C1 segment of cervical spinal cord (tissue), 14 donors: ENCODE data around the gene MAP3K2.
"Not testable (repeated sequence)": the region's sequence is repeated elsewhere in the genome, so short reads cannot be mapped to it uniquely, and the experiment has no call there.

Experiments
- DNase-seq, 14 donors: peaks; one replicate each; lab custom pipeline; 2025; lab: John Stamatoyannopoulos, UW

MAP3K2 gene

DNA sequence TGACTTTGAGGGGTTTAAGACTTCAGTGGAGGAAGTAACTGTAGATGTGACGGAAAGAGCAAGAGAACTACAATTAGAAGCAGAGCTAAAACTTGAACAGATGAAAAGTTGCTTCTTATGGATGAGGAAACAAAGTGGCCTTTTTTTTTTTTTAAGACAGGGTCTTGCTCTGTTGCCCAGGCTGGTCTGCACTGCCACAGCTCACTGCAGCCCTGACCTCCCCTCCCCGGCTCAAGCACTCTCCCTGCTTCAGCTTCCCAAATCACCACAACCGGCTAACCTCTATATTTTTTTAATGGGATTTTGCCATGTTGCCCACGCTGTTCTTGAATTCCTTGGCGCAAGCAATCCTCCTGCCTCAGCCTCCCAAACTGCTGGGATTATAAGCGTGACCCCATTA lies 3.2 kb downstream of the MAP3K2 start:
- no peak for DNase-seq

DNA sequence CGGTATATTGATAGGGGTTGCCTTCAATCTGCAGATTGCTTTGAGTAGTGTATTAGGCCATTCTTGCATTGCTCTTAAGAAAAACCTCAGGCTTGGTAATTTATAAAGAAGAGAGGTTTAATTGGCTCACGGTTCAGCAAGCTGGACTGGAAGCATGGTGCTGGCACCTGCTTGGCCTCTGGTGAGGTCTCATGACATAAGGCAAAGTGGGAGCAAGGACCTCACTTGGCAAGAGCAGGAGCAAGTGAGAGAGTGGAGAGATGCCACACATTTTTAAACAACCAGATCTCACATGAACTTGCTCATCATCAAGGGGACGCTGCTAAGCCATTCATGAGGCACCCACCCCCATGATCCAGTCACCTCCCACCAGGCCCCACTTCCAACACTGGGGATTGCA lies 4.9 kb downstream of the MAP3K2 start:
- peak in 1 of 14 donors; percentile 6 for DNase-seq

DNA sequence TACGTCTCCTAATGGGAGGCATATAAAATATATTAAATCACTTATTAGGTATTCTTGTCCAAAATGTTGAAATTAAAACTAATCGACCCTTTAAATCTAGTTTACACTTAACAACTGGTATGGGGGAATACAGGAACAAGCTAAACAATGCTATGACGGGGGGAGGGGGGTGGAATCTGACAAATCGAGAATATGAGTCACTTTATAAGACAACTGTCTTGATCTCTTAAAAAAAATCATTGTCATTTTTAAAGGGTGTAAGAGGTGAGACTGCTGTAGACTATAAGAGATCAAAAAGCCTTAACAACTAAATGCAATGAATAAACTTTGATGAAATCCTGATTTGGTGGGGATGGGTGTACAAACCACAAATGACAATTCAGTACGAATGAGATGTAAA lies 6.0 kb downstream of the MAP3K2 start:
- DNase-seq = no peak

DNA sequence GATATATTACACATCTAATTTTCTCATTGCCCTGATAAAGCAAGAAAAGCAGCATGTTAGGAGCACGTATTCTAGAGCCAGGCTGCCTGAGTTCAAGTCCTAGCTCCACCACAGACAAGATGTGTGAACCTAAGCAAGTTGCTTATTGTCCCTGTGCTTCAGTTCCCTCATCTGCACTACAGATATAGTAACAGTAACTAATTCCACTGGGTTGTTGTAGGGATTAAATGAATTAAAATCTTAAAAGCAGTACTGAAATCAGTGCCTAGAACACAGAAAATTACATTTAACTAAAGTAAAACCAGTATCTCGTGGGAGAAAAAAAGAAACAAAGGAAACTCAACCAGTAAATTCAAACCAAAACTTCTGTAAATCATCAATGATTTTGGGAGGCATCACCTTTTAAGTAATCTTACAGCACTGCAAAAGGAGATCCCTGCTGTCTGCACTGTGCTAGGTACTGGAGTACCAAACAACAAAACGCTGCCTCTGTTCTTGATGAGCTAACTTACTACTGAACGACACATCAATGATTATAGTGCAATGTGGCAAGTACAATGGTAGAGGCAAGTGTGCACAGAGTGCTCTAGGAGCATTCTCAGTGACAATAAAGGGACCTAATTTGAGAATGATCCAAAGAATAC lies 7.9 kb downstream of the MAP3K2 start:
- no peak for DNase-seq

DNA sequence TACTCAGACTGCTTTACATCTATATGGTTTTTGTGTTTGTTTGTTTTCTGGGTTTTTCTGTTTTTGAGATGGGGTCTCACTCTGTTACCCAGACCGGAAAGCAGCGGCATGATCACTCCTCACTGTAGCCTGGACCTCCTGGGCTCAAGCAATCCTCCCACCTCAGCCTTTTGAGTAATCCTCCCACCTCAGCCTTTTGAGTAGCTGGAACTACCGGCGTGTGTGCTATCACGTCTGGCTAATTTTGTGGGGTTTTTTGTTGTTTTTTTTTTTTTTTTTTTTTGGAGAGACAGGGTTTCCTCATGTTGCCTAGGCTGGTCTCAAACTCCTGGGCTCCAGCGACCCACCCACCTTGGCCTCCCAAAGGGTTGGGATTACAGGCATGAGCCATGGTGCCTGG lies 9.1 kb downstream of the MAP3K2 start:
- DNase-seq = no peak

DNA sequence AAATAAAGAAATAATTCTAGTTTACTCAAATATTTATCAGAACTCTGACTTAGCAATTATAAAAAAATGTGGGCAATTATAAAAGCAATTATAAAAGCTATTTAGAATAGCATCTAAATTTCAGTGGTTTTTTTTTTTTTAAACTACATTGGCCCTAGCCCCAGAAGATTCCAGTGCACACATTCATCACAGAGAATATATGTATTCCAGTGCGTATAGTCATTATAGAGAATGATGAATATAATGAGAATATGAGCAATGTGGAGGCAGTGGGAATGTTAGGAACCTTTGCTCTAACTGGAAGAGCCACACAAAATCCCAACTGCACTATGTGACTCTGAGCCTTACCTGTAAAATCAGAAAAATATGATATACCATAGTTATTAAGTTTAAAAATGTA lies 10.5 kb downstream of the MAP3K2 start:
- no peak for DNase-seq

DNA sequence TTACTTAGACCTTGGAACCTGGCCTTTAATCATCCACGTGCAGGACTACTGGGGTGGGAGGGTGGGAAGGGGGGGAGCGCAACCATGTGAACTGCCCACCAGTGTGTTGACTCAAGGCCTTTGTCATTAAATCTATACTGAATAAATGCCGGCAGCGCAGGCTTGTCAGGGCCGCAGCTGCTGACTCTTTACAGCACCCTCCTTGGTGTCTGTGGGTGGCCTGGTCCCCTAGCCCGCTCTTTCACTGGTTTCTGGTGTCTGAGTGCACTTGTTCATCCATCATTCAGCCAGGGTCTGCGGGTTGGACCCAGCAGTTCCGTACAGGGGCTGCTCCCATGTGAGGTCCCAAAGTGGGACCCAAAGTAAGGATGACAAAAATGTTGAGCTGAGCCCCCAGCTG lies 11.5 kb downstream of the MAP3K2 start:
- no peak for DNase-seq

DNA sequence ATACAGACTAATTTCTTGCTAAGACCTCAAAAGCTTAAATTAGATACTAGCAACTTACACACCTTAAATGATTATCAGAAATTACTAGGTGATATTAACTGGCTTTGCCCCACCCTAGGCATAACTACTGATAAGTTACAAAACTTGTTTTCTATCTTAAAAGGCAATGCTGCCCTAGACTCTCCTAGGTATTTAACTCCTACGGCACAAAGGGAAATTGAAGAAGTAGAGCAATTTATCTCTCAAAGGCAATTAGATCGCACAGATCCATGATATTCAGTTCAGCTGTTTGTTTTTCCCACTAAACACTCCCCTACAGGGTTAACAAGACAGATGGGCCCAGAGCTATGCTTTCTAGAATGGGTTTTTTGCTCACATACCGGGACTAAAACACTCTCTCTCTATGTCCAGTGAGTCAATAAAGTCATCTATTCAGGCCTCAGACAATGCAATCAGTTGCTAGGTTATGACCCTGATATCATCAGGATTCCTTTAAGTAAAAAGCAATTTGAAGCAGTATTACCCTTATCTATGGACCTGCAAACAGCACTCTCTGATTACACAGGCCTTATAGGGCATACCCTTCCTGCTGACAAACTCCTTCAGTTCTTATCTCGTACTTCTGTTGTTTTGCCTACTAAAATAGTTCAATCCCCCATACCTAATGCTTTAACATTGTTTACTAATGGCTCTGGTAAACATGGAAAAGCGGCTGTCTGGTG lies 14.3 kb downstream of the MAP3K2 start:
- DNase-seq = no peak

DNA sequence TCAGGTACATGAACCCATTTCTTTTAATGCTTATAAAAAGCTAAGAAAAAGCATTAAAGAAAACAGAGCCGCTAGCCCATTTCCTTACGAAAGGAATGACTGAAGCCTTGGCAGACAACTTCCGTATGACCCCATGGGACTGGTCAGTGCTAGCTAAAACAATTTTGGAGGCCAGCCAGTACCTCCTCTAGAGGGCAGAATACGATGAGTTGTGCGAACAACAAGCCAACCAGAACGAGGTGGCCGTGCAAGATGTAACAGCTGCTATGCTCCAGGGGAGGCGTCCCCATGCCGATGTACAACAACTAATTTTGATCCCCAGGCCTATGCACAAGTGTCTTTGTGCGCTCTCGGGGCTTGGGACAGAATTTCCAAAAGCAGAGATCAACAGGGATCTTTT lies 16.7 kb downstream of the MAP3K2 start:
- DNase-seq = no peak

DNA sequence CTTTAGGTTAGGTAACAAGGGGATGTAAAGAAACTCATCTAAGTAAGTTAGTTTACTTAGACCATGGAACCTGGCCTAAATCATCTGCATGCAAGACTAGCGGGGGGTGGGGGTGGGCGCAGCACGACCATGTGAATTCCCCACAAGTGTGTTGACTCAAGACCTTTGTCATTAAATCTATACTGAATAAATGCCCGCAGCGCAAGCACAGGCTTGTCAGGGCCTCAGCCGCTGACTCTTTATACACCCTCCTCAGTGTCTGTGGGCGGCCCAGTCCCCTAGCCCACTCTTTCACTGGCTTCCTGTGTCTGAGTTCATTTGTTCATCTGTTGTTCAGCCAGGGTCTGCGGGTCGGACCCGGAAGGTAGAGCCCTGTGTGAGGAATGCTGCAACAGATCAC lies 17.8 kb downstream of the MAP3K2 start:
- DNase-seq = no peak

DNA sequence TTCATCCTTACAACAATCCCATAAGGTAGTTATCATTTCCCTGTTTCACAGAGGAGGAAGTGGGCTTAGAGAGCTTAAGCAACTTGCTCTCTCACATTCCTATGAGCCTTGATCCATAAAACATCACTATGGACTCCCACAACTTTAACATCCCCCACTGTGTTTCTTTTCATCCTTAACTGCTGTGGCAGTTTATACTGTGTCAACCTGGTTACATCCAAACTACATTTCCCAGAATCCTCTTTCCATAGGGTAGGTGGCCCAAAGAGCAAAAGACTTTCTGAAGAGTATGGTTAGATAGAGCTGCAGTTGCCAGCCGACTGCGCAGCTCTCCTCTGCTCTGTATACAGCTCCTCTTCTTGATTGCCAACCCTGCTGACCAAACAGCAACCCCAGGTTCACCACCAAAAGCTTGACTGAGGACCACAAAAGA lies 22.5 kb downstream of the MAP3K2 start:
- DNase-seq = no peak

DNA sequence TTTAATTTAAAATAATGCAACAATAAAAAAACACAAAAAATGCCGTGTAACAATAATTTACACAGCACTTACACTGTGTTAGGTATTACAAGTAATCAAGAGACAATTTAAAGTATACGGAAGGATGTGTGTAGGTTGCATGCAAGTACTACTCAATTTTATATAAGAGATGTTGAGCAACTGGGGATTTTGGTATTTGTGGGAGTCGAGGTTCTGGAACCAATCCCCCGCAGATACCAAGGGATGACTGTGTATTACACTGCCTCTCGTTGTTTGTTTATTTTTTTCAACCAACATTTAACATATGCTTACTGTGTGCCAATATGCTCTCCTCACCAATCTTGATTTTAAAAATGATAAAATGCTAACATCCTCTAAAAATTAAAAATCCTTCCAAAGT lies 24.8 kb downstream of the MAP3K2 start:
- DNase-seq = no peak

DNA sequence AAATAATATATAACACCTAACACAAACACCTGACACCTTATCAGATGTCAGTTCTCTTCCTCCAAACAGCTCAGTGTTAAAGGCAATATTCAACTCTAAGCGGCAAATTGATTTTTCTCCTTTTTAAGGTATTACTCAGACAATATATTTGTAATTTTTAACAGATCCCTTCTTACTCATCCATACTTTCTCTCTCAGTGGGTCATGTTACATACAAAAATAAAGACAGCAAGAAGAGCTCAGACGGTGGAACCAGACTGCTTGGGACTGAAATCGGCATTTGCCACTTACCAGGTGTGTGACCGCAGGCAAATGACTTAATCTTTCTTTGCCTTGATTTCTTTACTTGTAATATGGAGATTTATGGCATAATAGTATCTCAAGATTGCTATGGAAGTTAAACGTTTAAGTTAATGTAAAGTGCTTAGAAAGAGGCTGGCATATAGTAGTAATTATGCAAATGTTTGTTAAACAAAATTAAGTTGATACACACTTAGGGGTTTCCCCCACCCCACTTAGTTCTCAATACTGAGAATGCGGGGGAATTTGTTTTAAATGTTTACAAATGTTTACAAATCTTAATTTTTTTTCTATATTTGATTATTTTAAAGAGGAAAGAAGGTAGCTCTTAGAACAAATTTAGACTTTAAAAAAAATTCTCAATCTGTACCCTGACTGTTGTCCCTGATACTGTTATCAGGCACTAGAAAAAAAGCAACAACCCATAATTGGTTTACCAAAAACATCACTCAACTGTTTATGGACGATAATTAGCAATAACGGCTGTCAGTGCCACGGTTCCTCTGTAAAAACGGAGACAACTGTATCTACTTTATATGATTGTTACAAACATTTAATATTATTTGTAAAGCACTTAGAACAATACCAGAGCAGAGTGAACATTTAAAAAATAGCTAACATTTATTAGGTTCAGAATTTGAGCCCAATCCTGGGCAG lies 25.6 kb downstream of the MAP3K2 start:
- DNase-seq = no peak

DNA sequence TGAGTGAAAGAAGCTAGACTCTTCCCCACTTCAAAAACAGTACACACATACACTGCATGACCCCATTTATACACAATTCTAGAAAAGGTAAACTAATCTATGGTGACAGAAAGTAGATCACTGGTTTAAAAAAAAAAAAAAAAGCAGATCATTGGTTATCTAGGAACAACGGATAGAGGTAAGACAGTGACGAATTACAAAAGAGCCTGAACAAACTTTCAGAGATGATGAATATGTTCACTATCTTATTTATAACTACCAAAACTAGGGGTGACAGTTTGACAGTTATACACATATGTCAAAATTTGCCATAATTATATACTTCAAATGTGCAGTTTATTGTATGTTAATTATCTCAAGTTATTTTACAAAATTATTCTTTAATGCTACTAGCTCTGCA lies 27.5 kb downstream of the MAP3K2 start:
- no peak for DNase-seq

DNA sequence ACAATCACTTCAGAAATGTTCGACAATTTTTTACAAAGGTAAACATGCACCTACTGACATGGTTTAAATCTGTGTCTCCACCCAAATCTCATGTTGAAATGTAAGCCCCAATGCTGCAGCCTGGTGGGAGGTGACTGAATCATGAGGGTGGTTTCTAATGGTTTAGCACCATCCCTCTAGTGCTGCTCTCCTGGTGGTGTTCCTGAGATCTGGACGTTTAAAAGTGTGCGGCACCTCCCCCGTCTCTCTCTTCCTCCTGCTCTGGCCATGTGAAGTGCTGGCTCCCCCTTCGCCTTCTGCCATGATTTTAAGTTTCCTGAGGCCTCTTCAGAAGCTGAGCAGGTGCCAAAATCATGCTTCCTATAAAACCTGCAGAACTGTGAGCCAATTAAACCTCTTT lies 28.3 kb downstream of the MAP3K2 start:
- no peak for DNase-seq

DNA sequence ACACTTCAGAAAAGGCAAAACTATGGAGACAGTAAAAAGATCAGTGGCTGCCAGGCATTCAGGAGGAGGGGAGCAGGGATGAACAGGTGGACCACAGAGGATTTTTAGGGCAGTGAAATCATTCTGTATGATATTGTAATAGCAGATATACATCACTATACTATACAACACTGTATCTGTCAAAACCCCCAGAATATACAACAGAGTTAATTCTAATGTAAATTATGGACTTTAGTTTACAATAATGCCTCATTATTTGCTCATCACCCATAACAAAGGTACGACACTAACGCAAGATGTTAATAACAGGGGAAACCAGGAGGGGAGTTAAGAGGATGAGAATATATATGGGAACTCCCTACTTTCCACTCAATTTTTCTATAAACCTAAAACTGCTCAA lies 28.8 kb downstream of the MAP3K2 start:
- no peak for DNase-seq

DNA sequence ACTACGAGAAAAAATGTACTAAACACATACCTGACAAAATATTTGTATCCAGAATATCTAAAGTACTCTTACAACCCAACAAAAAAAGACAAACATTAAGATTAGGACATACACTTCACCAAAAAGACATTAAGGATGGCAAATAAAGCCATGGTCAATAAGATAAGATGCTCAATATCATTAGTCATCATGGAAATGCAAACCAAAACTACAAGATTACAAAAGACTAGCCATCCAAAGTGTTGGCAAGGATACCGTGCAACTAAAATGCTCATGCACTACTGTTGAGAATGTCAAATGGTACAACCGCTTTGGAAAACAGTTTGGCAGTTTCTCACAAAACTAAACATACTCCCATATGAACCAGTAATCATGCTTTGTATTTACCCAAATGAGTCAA lies 29.7 kb downstream of the MAP3K2 start:
- DNase-seq = no peak

DNA sequence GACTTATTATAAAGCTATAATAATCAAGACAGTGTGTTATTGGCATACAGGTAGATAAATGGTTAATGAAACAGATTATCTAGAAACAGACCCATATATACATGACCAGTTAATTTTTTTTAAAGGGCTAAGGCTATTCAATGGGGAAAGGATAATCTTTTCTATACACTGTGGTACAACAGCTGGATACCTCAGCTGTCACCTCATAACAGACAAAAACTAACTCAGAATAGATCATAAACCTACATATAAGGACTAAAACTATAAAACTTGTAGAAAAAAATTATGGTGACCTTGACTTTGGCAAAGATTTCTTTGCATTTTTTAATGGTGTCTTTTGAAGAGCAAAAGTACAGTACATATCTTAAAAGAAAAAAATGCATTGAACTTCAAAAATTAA lies 30.2 kb downstream of the MAP3K2 start:
- DNase-seq = no peak

DNA sequence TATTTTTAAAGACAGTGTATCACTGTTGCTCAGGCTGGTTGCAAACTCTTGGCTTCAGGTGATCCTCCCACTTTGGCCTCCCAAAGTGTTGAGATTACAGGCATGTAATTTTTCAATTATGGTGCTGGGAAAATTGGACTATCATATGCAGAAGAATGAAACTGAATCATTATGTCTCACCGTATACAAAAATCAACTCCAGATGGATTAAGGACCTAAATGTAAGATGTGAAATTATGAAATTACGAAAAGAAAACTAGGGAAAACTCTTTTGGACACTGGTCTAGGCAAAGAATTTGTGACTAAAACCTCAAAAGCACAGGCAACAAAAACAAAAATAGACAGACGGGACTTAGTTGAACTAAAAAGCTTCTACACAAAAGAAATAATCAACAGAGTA lies 31.2 kb downstream of the MAP3K2 start:
- no peak for DNase-seq

DNA sequence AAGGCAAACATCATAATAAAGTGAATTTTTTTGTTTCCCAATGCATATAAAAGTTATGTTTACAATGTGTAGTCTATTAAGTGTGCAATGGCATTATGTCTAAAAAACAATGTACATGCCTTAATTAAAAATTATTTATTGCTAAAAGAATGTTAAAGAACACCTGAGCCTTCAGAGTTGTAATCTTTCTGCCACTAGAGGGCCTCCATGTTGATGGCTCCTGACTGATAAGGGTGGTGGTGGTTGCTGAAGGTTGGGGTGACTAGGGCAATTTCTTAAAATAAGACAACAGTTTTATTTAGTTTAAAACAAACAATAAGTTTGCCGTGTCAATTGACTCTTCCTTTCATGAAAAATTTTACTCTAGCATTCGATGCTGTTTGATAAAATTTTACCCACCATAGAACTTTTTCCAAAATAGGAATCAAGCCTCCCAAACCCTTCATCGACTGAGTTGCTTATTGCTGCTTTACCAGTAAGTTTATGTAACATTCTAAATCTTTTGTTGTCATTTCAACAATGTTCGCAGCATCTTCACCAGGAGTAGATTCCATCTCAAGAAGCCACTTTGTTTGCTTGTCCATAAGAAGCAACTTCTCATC lies 32.3 kb downstream of the MAP3K2 start:
- no peak for DNase-seq

DNA sequence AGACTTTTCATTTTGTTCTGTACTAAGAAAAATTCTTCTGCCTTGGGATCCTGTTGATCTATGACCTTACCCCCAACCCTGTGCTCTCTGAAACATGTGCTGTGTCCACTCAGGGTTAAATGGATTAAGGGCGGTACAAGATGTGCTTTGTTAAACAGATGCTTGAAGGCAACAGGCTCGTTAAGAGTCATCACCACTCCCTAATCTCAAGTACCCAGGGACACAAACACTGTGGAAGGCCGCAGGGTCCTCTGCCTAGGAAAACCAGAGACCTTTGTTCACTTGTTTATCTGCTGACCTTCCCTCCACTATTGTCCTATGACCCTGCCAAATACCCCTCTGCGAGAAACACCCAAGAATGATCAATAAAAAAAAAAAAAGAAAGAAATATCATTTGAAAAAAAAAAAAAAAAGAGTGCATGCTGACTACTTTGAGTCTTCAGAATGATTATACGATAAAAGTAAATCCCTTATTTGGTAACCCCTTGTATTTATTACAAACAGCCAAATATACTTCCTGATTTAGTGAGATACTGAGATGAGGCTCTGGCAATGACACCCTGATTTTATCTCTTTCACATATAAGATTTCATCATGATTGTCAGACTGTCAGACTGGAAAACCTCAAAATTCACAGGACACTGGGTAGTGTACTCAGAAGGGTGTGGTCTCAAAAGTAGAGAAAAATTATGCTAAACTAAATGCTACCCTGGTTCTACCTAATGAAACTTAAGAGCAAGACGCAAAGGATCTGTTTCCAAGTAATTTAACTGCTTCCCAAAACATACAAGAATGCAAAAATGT lies 33.7 kb downstream of the MAP3K2 start:
- not testable (repeated sequence) for DNase-seq
